GM18868 (cell line): ENCODE results near the gene CDC6.
"Not testable (repeated sequence)": the region's sequence is repeated elsewhere in the genome, so short reads cannot be mapped to it uniquely, and the experiment has no call there.

ENCODE experiments used
- ATAC-seq: cut with Tn5 transposase; IDR thresholded peaks from one replicate; pipeline ENCODE4 v1.9.1; 2021; ENCODE audit warnings: mild to moderate bottlenecking, moderate library complexity; ENCODE audit not compliant: unreplicated experiment

Gene CDC6

DNA sequence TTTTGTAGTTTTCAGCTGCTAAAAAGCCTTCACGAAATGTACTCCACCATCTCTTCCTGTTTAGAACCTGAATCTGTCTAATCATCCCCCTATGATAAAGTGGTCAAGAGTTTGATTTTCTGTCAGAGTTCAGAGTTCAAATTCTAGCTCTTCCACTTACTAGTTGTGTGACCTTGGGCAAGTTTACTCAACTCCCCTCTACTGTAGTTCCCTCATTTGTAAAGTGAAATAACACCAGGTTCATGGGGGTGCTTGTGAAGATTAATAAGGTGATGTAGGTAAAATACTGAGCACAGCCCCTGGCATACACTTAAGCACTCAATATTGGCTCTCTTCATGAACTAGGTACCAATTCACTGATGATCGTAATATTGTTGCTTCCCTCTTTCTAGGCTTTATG is 1.2 kb upstream of the CDC6 start:
- no peak for ATAC-seq

DNA sequence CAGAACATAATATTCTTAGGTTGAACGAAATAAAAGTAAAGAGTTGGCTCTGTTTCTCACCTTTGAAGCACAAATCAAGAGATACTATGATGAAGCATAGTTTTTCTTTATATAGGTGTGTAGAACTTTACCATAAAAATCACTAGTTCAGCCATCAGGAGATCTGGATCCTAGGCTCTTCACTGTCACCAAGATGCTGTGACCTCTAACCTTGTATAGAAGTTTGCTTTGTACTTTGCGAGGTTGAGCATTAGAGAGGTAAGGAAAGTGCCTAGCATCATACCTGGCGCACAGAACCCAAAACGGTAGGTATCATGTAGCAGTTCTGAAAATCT is 553 bp upstream of the CDC6 start:
- no peak for ATAC-seq

DNA sequence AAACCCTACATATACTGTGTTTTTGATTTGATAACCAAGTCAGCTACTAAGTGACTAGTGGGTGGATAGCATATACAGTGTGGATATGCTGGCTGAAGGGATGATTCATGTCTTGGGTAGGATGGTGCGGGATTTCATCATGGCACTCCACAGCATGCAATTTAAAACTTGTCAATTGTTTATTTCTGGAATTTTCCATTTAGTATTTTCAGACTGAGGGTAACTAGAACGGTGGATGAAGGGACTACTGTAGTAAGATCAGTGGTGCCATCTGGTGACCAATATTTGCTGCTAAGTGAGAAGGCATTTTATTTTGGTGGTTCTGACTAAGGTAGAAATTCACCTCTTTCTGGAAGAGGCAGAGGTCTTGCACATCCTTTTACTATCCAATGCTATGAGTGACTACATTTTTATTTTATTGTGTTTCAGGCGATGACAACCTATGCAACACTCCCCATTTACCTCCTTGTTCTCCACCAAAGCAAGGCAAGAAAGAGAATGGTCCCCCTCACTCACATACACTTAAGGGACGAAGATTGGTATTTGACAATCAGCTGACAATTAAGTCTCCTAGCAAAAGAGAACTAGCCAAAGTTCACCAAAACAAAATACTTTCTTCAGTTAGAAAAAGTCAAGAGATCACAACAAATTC is 3.1 kb downstream of the CDC6 start:
- no peak for ATAC-seq

DNA sequence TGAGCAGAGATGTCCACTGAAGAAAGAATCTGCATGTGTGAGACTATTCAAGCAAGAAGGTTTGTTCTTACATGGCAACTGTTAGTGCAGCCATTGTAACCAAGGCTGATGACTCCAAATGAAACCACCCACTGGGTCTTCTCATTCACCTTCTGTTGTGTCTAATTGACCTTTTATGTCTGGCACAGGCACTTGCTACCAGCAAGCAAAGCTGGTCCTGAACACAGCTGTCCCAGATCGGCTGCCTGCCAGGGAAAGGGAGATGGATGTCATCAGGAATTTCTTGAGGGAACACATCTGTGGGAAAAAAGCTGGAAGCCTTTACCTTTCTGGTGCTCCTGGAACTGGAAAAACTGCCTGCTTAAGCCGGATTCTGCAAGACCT is 3.6 kb downstream of the CDC6 start:
- no peak for ATAC-seq

DNA sequence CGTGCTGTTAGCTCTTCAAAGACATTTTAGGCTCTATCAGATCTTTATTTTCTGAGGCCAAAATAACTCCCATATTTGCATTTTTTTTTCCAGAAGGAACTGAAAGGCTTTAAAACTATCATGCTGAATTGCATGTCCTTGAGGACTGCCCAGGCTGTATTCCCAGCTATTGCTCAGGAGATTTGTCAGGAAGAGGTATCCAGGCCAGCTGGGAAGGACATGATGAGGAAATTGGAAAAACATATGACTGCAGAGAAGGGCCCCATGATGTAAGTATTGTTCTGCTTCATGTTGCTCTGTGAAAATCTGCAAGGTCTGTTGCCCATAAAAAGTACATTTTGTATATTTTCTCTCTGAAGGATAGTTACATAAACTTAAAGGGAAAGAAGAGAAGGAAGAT is 5.7 kb downstream of the CDC6 start:
- no peak for ATAC-seq

DNA sequence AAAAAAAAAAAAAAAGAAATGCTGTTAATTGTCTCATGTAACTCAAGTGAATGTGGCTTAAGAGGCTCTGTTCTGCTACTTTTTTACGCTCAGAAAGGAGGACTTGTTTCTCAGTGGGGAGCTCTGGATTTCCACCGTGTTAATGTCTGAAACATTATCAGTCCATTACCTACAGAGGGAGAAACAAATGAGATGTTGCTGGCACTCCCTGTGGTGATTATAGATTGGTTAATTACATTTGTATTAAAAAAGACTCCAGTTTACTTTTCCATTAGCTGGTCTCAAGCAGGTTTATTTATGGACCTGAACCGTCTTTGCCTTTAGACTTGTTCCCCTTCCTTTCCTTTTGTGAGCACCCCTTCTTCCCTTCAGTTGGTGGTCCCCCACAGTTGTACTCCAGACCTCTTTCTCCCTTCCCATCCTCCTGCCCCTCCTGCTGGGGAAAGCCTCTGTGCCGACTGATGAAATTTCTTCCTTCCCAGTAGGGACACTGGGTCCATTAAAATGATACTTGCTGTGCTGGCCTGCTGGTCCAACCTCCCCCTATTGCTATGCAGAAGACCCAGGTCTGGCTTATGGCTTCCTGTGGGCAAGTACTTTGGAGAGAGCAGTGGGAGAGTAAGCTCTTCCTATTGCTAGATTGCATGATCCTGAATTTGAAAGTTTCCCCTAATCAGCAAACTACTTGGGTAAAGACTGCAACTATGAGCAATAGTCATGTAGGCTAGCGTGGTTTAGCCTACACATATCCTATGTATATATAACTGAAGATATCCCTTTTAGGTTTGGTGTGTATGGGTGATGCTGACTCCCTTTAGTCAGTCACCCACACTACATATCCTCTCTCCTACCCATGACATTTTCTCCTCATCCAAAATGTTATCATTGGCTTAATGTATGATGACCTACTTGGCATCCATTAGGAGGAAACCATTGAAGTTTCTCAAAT is 8.1 kb downstream of the CDC6 start:
- no peak for ATAC-seq

DNA sequence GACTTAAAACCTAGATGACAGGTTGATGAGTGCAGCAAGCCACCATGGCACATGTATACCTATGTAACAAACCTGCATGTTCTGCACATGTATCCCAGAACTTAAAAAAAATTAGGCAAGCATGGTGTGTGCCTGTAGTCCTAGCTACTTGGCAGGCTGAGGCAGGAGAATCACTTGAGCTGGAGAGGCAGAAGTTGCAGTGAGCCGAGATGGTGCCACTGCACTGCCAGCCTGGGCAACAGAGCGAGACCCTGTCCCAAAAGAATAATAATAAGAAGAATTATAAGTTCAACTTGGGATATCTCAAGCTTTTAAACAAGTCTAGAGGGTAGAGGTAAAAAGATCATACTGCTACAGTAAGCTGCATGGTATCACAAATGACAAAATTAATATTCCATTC is 9.8 kb downstream of the CDC6 start:
- ATAC-seq, result no peak

DNA sequence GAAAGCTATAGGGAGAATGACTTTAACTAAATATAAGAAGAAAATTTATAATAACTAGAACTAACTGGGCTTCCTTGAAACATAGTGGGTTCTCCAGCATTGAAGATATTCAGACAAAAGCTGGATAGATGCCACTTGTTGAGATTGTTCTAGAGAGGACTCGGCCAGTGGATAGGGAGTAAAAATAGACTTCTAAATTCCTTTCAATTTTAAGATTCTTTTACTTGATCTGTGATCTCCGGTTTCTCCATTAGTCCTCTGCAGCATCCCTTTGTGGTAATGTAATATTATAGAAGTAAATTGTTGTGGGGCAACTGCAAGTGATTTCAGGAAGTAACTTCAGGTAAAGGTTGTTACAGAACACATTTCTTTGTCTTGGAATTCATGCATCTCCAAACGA is 11.0 kb downstream of the CDC6 start:
- ATAC-seq, result no peak

DNA sequence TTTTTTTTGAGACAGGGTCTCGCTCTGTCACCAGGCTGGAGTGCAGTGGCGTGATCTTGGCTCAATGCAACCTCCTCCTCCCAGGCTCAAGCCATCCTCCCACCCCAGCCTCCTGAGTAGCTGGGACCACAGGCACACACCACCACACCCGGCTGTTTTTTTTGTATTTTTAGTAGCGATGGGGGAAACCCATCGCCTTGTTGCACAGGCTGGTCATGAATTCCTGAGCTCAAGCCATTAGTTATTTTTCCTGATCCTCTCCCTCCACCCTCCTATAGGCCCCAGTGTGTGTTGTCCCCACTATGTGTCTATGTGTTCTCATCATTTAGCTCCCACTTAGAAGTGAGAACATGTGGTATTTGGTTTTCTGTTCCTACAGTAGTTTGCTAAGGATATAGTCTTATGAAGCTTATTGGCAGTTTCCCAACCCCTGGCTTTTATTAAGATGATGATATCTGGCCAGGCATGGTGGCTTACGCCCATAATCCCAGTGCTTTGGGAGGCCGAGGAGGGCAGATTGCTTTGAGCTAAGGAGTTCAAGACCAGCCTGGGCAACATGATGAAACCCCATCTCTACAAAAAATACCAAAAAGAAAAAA is 11.6 kb downstream of the CDC6 start:
- ATAC-seq, result not testable (repeated sequence)

DNA sequence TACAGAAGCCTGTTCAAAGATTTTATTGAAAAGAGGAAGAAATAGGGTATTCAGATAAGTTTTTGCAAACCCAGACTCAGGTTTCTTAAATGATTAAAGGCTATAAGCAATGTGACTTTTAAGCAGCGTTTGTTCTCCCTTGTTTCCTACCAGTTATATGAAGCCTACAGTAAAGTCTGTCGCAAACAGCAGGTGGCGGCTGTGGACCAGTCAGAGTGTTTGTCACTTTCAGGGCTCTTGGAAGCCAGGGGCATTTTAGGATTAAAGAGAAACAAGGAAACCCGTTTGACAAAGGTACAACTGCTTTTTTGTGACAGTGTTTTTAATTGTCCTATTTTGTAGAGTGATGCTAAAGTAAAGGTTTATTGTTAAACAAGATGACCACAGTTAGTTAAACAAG is 13.6 kb downstream of the CDC6 start:
- ATAC-seq, result no peak

DNA sequence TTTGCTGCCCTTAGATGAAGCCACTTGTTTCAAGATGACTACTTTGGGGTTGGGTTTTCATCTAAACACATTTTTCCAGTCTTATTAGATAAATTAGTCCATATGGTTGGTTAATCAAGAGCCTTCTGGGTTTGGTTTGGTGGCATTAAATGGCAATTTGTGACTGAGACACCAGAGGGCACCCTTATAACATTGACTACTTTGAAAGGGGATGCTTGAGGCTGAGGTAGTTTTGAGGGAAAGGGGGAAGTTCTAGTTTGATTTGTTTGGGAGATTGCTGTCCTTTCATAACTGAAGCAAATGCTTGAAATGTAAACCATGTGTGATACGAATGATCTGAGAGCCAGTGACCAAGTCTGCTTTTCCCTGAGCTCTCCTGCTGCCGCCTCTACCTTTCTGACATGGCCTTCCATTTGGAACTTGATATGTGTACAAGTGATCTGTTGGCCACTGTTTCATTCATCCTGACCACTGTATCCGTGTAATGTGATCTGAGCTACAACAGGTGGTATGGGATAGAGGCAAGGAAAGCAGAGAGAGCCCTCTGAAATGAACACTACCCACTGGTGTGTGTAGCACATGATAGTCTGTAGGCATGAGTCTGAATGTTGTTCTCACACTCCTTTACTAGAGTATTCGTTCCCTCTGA is 15.5 kb downstream of the CDC6 start:
- ATAC-seq, result no peak

DNA sequence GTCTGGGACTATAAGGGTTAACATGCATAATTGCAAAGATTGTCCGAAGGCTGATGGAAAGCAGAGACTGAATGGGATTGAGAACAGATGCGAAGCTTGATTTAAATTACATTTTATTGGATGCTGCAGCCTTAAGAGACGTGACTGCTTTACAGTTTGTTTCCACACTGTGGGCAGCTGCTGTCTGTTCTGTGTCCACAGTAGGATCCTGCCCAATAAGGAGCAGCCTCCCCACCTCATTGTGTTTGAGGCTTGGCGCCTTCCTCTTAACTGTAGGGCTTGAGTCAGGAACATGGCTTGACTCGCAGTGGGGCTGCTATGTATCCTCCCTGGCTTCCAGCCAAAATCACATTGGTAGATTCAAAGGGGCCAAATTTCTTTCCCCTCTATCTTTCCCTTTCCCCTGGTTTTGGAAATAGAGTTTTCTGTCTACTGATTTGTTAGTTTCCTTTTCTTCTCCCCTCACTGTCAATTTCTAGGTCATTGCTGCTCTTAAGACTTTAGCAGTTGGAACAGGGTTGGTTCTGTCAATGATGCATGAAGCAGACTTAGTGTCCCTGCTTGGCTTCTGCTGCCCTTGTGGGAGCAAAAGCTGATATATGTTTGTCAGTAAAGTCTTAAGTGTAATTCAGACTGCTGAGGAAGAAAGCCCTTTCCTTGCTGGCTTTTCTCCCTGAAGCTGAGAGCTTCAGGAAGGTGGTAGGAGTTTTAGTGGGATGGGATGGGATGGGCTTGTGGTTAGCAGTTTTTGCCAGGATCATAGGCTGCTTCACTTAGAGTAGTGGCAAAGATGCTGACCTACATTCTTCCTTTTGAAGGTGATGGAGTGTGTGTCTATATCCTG is 16.3 kb downstream of the CDC6 start:
- ATAC-seq, result no peak

DNA sequence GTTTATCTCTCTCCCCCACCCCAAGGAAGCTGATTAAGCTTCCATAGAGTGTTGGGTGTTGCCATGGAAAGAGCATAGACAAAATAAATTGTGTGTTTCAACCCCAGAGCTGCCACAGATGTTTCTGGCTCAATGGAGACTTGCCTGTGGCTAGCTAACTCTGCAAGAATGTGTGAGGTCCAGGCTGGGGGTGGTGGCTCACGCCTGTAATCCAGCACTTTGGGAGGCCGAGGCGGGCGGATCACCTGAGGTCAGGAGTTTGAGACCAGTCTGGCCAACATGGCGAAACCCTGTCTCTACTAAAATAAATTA is 16.8 kb downstream of the CDC6 start:
- not testable (repeated sequence) for ATAC-seq

DNA sequence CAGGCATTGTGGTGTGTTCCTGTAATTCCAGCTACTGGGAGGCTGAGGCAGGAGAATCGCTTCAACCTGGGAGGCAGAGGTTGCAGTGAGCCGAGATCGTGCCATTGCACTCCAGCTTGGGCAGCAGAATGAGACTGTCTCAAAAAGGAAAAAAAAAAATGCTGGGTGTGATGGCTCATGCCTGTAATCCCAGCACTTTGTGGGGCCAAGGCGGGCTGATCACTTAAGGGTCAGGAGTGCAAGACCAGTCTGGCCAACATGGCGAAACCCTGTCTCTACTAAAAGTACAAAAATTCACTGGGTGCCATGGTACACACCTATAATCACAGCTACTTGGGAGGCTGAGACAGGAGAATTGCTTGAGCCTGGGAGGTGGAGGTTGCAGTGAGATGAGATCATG is 17.2 kb downstream of the CDC6 start:
- not testable (repeated sequence) for ATAC-seq

DNA sequence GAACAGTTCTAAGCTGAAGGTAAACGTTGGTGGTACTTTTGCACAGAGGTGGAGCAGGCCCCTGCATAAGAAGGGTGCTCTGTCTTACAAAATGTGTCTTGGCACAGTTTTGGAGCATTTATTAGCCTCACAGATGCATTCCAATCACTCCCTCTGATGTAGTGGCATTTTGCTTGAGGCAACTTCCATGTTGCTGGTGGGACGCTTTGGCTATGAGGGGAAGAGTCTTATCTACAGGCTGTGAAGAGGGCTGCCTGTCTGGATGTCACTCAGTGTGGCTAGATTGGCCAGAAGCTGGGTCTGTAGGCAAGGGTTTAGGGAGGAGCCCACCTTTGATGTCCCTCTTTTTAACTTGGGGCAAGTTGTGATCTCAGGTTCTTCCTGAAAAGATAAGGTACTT is 18.7 kb downstream of the CDC6 start:
- no peak for ATAC-seq

DNA sequence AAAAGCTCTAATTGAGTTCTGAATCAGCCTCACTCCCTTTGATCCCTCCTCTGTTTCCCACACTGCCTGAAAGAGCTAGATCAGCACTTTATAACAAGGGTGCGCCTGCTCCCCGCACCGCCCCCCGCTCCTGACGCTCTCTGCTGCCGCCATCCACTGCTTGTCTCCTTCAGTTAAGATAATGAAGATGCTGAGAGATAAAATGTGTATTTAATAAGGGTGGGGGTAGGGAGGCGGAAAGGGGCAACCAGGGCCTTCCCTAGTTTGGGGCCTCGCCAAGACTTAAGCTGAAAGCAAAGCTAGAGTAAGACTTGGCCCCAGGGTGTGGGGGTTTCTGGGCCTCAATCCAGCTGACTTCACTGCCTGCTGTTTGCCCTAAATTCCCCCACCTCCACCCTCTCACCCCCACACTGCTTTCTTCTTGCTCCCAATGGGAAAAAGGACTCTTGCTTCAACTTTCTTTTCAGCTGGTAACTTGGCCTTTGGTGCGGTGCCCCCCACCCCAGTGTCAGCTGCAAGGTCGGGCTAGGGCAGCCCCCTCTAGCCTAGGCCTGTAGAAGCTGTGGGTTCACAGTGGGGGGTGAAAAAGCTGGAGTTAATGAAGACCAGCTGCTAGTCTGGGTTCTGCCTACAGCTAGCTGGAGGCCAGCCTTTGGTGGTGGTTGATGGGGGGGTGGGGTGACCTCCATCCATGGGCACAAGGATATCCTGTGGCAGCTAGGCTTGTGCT is 19.5 kb downstream of the CDC6 start:
- no peak for ATAC-seq

DNA sequence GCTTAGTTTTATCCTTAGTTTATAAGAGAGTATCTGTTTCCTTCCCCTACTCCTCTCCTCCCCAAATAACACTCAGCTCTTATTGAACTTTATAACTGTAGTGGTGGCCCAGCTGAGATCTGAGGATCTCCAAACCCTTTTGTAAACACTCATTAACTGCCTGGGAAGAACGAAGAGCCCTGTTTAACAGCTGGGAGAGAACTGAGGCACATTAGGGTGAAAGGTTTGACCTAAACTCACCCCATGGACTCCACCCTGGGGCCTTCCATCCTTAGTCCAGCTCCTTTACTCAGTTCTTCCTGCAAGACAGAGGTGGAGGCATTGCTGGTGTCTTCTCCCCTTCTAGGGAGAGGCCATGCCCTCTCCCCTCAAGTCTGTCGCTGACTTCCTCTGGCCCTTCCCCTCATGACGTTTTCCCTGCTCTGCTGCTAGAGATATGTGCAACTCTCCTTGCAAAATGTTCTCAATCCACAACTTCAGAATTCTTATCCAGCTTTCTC is 20.1 kb downstream of the CDC6 start:
- ATAC-seq, result no peak

DNA sequence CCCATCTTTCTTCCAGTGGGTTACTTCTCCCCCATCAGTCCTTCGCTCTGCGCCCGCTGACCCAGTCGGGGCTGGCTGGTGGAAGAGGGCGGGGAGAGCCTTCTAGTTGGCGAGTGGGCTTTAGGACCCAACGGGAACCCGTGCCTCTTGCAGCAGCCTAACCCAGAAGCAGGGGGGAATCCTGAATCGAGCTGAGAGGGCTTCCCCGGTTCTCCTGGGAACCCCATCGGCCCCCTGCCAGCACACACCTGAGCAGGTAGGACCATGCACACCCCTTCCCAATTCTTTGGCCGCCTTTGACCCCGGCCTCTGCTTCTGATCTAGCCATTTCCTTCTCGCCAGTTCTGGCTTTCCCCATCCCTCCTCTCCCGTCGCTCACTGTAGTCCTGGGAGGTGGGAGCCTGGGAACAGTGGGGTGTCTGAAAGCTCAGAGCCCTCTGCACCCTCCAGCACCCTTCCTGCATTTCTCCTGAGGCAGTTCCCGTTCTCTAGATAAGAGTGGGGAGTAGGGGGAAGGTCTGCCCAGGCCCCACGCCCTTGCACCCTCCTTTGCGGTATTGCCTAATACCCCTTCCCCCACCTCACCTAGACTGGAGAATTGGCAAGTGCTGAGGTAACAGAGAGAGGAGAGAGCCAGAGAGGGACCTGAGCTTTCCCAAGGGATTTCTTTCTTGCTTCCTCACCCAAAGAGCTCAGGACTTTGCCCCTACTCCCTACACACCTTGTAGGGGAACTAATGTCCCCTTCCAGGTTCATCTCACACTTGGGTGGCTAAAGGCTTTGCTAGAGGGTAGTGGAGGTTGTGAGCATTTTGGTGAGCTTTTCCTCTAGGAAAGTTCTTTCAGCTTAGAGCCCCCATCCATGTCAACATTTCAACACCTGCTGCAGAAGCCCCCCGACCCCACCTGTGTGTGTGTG is 21.6 kb downstream of the CDC6 start, which contains the start of gene RARA:
TSS of gene RARA (plus strand) at position 150 of the 918 bp plus-strand sequence. CDS start 22,039 bp downstream, outside the sequence.
- no peak for ATAC-seq
